Epidermal melanocyte (primary cell): ENCODE data around the gene AKT1S1.

ENCODE experiments used
- DNase-seq: peaks from one replicate; pipeline ENCODE4 v3.0.0; 2011; ENCODE audit warnings: low spot score; ENCODE audit not compliant: insufficient read length

Gene AKT1S1

DNA sequence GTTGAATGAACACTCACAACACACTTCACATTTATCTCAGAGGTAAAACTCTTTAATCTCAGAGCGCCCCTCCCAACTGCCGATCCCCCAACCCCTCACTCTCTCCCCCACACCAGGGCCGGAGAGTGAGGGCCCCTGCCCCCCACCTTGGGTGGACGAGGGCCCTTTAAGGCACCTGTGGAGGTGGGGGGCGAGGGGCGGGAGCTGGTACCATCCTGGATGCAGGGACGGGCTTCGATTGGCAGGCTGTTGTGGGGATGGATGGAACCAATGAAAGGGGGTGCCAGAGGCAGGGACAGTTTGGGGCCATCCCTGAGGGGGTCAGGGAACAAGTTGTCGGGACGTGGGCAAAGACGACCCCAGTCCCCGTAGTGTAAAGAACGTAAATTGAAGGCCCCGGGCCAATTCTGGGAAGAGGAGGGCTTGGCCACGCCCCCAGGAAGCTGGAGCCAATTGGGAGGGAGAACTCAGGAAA, 8.1 kb downstream of the AKT1S1 start:
- no peak for DNase-seq

DNA sequence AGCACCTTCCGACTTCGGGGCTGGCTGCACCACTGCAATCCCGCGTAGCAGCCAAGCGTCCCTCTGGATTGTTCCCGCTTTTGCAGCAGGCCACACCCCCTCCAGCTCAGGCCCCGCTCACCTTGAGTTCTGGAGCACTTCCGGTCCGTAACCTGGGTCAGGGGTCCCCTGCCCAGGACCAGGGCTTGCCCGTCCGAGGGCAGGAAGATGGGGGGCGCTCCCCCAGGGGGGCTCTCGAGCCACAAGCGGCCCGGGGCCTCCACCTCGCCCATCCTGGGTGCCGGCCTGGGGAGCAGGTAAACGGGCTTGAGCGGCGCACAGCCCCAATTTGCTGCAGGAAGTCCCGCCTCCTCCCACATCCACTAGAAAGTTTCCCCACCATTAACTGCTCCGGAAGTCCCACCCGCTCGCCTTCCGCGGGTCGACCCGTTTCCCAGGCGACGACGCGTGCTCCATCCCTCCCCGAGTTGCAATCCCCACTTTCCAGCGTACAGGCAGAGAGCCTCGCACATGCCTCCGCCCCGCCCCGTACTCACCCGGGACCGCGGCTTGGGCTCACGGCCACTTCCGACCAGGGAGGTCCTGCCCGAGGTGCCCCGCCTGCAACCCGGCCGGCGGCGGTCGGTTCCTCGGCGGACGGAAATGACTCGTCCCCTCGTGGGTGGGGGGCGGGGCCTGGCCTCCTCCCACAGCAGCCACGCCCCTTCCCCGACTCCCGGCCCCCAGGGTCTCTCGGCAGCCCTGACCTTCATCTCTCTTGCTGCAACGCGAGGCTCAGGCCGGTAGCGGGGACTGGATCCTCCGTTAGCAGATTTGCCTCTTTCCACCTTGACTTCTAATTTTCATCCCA, 10.0 kb downstream of the AKT1S1 start, which contains the start of gene PNKP:
Gene PNKP, minus strand, starts transcription at position 644 of the 850 bp plus-strand sequence. Its CDS starts 372 bp downstream, at position 272.
- peak; percentile 96 for DNase-seq

DNA sequence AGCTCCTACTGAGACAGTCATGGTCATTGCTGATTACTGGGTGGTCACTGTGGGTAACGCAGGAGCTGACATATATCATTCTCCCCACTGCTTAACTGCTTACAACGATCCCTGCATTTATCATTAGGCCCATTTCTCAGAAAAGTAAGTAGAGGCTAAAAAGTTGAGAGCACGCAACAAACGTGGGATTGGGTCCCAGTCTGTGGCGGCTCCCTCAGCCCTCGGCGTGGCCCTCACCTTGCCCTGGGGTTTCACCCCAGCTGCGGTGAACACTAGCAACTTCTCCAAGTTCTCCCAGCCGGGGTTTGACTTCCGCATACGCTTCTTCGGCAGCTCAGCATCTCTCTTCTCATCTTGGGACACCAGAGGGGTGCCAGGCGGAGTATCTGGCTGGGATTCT, 12.3 kb downstream of the AKT1S1 start:
- no peak for DNase-seq

DNA sequence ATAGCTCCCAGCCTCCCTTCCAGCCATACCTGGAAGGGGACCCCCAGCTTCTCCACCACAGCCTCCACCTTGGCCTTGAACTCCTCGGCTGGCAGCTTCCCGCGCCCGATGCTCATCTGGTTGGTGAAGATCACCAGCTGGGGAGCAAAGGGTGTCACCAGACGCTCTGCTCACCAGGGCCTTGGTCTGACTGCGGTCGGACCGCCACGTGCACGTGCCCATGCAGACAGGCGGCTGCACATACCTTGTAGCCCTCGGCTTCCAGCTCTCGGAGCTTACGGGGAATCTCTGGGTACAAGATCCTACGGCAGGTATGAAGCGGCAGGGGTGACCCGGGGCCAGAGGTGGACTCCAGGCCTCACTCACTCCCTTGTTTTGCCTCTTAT, 13.2 kb downstream of the AKT1S1 start:
- DNase-seq: no peak

DNA sequence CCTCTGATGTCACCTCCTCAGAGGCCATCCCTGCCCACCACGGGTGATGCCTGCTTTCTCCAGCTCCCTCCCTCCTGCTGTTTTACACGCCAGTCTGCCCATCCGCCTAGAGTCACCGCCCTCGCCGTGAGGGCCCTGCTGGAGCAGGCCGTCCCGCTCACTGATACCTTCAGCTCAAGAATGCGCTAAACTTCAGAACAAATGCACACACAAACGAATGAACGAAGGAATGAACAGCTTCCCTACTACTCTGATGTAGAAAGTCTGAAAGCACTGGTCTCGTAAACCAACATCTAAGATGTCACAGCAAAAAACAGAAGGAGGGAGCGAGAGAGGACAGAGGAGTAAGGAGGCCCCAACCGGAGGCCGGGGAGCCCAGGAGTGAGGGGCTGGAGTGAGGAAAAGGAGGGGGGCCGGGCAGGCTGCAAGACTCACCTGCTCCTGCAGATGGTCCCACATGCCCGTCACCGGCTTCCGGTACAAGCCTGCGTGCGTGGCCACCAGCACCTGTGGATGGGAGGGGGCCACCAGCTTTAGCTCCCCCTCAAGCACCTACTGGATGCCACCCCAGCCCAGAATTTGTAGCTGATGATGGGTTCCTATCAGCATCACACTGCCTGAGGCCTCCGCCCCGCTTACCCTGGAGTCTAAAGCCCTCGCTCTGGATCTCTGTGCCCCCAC, 13.8 kb downstream of the AKT1S1 start:
- DNase-seq: no peak

DNA sequence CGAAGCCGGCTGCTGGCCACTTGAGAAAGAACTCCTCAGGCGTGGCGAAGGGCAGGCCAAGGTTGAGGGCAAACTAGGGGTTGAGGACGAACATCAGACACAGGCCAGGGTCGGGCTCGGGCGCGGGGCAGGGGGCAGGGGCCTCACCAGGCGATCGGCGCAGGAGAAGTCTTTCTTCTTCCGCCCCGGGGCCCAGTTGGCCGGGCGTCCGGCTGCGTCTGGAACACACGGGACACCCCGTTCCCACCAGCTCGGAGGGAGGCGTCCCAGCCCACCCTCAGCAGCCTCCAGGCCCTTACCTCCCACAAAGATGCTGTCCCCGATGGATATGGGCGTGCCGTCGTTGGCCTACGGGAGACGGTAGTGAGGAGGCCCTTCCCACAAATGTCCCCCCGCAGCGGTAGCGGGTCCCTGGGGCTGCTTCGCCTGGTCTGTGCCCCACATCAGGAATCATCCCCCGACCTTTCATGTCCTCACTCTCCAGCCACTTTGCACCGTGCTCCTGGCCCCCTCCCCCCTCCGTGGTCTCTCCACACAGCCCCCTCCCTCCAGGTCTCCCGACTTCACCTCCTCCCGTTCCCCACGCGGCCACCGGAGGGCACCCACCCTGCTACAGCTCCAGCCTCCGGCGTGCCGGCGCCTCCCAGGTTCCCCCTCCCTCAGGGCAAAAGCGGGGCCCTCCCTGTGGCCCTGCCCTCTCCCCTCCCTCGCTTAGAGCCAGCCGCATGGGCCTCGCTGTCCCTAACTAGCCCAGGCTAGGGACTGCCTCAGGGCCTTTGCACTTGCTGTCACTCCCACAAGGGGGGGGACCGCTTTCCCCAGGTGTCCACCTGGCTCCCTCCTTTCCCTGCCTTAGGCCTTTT, 14.5 kb downstream of the AKT1S1 start:
- DNase-seq: no peak

DNA sequence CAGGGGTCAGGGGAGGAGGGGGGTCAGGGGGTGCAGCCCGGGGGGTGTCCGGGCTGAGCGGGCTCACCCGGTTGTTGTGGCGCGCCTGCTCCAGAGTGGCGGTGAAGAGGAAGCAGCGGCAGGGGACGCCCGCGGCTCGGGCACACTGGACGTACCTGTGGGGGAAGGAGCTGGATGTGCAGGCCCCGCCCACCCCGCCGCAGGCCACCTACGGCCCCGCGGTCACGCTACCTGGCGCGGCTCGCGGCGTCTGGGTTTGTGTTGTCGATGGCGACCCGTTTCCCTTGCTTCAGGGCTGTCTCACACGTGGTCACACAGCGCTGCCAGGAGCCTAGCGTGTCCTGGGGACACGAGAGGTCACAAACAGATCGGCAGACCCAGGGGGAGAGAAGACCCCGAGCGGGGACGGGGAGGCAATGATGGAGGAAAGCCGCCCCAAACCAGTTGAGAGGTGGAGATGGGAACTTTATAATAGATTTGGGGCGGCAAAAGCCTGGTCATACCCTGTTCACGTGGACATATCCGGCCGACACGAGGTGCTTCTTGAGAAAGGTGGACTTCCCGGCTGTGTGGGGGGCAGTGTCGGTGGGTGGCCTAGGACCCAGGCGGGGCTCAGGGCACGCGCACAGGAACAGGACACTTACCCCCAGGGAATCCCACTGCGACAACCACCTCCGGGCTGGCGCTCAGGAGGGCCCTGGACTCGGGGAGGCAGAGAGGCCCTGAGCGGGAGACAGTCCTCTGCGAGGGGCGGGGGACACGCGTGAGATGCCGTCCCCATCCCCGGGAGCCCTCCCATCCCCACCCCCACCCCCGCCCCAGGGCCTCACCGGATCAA, 15.4 kb downstream of the AKT1S1 start:
- no peak for DNase-seq

DNA sequence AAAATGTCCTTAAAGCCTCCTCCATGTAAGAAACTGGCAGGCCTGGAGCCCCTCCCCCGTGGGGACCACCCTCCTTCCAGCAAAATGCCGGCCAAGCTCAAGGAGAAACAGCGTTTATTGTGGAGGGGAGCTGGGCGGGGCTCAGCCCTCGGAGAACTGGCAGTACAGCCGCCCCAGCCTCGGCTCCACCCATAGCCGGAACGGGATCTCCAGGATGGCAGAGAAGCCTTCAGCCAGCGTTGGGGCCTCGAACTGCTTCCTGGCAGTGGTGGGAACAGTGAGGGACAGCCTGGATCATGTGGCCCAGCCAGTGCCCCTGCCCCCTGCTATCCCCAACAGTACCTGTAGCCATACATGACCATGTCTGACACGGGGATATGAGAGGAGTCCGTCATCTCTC, 16.0 kb downstream of the AKT1S1 start:
- no peak for DNase-seq

DNA sequence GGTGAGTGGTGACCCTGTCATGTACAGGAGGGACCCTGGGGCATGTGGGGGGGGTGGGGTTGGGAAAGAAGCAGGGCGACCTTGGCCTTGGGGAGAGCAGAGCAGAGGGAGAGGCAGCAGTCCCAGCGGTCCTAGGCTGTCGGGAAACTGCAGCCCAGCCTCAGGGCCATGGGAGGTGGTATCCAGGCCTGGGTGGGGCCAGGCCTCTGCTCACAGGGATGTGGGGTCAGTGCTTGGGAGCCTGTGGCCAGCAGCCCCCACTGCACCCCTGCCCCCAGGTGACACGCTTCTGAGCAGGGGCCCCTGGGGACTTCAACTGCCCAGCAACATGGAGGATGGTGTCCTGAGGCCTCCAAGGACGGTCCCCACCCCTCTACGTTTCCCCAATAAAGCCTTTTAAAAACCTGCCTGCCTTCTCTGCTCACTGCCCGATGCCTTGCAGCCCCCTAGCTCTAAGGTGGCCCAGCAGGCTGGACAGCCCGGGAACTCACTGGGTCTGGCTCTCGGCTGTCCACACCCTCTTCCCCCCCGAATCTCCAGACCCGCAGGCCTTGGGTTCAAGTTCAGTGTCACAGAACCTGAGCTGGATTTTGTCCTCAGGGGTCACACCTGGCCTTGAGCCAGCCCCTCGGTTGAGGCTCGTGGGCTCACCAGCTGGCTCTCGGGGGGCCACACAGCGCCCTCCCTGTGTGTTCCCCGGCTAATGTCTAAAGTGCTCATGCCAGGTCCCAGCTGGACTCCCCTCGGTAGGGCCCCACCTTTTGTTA, 16.6 kb downstream of the AKT1S1 start:
- no peak for DNase-seq

DNA sequence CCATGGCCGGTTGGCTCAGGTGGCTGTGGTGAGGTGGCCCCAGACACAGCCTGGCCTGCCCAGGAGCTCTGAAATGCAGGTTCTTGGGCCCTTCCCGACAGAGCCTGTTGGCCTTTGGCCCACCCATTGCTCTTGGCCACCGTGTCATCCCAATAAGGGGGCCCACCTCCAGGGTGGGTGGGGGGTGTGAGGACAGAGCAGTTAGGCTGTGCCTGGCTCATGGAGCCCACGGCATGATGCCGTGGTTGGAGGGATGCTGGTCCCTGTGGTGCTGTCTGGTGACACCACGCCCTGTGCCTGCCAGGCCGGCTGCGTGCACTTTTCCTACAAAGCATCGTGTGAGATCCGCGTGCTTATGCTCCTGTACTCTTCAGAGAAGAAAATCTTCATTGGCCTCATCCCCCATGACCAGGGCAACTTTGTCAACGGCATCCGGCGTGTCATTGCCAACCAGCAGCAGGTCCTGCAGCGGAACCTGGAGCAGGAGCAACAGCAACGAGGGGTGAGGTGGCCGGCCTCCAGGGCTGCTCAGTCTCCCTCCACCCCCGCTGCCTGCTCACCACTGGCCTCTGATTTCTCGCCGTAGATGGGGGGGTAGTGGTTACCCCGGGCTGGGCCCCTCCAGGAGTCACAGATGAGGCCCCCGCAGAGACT, 17.3 kb downstream of the AKT1S1 start:
- DNase-seq: no peak

DNA sequence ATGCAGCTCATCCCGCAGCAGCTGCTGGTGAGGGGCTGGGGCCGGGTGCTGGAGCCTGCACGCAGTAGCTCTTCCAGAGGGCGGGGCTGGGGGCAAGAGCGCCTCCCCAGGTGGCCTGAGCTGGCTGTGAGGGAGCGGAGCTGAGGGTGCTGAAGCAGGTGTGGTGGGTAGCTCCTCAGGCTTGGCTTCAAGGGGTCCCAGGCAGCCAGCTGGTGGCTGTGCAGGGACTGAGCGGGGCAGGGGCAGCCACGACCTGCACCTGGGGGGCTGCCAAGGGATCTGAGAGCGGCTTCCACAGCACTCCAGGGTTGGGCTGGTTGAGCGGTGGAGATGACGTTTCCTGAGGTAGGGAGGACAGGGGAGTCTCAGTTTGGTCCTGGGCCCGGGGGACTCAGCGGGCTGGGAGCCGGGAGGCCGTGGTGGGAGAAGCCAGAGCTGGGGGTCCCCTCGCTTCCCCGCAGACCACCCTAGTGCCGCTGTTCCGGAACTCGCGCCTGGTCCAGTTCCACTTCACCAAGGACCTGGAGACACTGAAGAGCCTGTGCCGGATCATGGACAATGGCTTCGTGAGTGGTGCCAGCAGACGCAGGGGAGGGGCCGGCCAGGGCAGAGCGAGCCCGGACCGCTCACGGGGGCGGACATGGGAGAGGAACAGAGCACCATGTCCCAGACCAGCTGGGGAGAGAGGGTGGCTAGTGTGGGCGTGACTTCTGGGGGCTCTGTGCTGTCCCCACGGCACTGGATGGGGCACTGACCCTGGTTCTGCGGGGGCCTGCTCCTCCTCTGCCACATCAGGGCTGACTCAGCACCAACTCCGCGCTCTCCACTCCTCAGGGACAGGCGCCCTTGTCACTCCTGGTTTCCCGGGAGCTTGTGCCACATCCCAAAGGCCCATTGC, 18.8 kb downstream of the AKT1S1 start:
- no peak for DNase-seq

DNA sequence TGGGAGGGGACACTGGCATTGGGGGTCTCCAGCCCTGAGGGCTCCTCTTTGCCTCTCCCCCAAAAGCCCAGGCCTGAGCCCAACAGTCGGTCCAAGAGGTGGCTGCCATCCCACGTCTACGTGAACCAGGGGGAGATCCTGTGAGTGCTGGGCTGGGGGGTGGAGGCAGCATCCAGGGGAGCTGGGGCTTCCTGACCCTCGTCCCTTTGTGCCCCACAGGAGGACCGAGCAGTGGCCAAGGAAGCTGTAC, 19.4 kb downstream of the AKT1S1 start:
- no peak for DNase-seq

DNA sequence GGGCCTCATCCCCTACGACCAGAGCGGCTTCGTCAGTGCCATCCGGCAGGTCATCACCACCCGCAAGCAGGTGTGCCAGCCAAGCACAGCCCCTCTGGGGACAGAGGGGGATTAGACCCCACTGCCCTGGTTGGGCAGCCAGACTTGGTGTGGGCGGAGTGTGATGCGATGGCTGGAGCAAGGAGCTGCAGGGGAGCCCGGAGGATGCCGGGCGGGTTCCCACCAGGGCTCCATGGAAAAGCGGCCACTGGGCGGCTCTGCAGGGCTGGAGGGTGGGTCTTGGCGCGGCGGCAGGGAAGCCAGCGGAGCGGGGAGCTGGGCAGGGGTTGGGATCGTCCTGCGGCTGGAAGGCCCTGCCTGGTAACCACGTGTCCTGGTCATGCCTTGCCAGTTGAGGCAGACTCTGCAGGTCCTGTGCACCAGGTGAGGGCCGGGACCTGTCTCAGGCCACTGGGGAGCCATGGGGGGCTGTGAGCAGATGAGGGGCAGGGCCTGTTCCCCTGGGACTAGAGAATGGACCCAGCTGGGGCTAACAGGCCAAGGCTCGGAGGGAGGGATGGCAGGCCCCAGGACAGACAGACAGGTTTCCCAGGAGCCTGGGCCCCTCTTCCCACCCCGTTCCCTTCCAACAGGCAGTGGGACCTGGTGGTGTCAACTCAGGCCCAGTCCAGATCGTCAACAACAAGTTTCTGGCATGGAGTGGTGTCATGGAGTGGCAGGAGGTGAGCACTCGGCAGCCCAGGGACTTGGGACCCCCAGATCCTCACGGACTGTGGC, 19.9 kb downstream of the AKT1S1 start:
- DNase-seq: no peak

DNA sequence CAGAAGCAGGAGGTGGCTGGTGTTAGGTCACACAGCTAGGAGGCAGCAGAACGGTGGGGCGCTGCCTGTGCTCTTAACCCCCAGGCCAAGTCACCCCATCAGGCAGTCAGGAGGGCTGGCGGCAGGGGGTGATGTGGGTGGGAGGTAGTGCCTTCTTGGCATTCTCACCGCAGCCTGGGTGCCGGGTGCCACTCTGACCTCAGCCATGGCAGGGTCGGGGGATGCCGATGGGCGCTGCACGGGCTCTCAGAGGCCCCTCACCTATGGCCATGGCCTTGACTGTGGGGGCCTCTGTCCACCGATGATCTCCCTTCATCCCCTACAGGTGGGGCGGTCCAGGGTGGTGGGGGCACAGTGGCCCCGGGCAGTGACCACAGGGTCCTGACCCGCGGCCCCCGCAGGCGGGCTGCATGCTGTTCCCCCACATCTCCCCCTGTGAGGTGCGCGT, 20.6 kb downstream of the AKT1S1 start:
- no peak for DNase-seq

DNA sequence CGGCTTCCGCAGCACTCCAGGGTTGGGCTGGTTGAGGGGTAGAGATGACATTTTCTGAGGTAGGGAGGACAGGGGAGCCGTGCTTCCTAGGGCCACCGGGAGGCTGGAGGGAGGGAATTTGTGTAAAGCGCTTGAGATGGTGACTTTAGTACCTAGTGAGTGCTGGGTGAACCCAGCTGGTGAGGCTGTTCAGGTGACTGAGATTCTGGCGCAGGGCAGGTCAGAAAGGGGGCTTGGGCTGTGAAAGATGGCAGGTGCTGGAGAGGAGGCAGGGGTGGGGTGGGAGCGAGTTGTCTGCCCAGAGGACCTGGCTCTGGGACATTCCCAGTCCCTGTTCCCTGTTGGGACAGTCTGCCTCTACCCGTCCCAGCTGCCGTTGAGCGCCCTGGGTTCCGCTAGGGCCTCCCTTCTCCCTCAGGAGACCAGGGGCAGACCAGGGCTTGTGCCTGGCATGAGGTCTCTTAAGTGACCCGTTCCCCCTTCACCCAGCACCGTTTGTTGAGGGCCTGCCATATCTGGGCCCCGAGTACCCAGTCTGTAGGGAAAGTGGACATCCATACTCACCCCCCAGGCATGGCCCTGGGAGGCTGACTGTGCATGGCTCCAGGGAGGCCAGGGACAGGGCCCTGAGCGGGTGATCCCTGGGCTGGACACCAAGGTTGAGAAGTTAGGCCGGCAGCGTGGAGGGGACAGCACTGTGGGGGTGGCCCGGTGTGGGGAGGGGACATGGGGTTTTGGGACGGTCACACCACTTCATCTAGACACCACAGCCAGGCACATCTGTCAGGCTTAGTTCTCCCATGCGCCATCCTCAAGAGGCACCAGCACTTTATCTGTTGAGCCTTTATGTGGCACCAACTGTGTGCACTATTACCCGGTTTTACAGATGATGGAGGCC, 21.2 kb downstream of the AKT1S1 start:
- no peak for DNase-seq

DNA sequence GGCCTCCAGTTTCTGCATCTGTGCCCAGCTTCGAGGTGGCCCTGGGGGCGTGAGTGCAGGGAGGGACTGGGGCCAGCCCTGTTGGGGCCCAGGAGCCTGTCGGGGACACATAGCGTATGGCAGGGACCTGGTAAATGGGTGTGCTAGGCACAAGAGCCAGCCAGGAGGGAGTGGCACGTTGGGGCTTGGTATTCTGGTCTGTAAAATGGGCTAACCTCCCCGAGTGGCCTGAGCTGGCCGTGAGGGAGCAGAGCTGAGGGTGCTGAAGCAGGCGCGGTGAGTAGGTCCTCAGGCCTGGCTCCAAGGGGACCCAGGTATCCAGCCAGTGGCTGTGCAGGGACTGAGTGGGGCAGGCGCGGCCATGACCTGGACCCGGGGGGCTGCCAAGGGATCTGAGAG, 21.9 kb downstream of the AKT1S1 start:
- DNase-seq: no peak
